ENCODE measurements around the gene ONECUT3. TPM values are rescaled to one million over a fixed set of nuclear protein-coding genes. Genes with fewer than 3 reads are reported as not detected.

Gene ONECUT3
- total RNA-seq, 1 experiment from 2014 or later, result not detected

DNA sequence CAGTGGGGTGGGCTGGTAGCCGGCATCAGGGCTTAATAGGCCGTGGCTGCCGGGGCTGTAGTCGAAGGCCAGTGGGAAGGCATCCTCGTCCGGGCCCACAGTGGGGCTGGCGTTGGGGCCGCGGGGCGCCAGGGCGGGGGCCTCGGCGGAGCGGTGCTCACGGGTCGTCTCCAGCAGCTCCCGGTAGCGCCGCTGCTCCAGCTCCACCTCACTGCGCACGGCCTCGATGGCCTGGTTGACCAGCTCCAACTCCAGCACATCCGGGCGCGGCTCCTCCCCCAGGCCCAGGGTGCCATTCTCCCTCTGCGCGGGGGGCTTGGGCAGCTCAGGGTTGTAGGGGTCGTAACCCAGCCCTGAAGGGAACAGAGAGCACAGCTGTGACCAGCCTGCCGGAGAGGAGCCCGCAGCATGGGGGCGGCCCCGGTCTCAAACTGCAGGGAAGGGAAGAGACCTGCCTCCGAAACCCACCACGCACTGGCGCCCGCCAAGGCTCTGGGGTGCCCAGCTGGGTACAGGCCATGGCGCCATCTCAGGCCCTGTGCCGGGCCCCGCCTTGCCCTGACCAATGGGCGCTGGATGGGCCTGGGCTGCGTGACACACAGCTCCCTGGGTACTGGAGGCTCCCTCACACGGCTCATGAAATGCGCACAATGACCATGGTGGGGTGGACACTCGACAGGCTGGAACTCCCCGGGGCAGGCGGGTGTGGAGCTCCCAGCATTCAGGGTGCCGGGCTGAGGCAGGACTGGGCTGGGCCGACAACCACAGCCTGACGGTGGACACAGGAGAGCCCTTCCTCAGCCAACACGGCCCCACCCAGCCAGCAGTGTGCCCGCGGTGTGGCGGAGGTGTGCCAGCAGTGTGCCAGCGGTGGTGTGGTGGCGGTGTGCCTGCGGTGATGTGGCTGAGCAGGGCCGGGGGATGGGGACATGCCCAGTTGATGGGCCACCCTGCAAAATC lies 75.3 kb downstream of the ONECUT3 start:
- intact Hi-C loops (cut with micrococcal nuclease; ENCODE audit: unreplicated experiment), result no loop called here
- no TSS peak for BruUV-seq (replicated peaks)
- no peak overlapping the region for H3K4me3 ChIP-seq (ENCODE audit: low read depth, low read length, poor library complexity, severe bottlenecking)
- H3K27me3 ChIP-seq (replicated peaks; ENCODE audit: insufficient read depth, low read depth, low read length, poor library complexity), result no peaks in the 10 kb centered on the region
- no peak for DNase-seq (ENCODE audit: low spot score)
- TF ChIP-seq EZH2 (IDR thresholded peaks at IDR 0.05; ENCODE audit: borderline replicate concordance, low read depth, low read length, poor library complexity, severe bottlenecking) (no peak), CTCF (conservative IDR thresholded peaks at IDR 0.05; ENCODE audit: low read depth, low read length) (no peak)
- no peaks in the 10 kb centered on the region for H3K9me3 ChIP-seq (ENCODE audit: low read depth, low read length, poor library complexity, severe bottlenecking)
- no peak overlapping the region for H3K27ac ChIP-seq (ENCODE audit: low read depth, low read length, poor library complexity, severe bottlenecking)
- no peaks in the 10 kb centered on the region for H3K4me1 ChIP-seq (ENCODE audit: insufficient read depth, low read length, poor library complexity, severe bottlenecking)
- POLR2A ChIA-PET (ENCODE audit: low non-redundant PET), result no interaction called here
- H3K36me3 ChIP-seq (ENCODE audit: insufficient read depth, low read length, poor library complexity, severe bottlenecking), result peaks cover 7% of the 10 kb centered on the region
- CTCF ChIA-PET, result no interaction called here

- no peak overlapping the region for H3K27ac ChIP-seq (ENCODE audit: low read depth, low read length, poor library complexity, severe bottlenecking)
- no TSS peak for BruUV-seq (replicated peaks)
- no peak for TF ChIP-seq CTCF (conservative IDR thresholded peaks at IDR 0.05; ENCODE audit: low read depth, low read length)
- TF ChIP-seq EZH2 (IDR thresholded peaks at IDR 0.05; ENCODE audit: borderline replicate concordance, low read depth, low read length, poor library complexity, severe bottlenecking), result no peak
- intact Hi-C loops (cut with micrococcal nuclease; ENCODE audit: unreplicated experiment), result no loop called here
- H3K4me3 ChIP-seq (ENCODE audit: low read depth, low read length, poor library complexity, severe bottlenecking), result no peak overlapping the region
- H3K4me1 ChIP-seq (ENCODE audit: insufficient read depth, low read length, poor library complexity, severe bottlenecking), result no peaks in the 10 kb centered on the region
- CTCF ChIA-PET, result no interaction called here
- H3K9me3 ChIP-seq (ENCODE audit: low read depth, low read length, poor library complexity, severe bottlenecking), result no peaks in the 10 kb centered on the region
- H3K36me3 ChIP-seq (ENCODE audit: insufficient read depth, low read length, poor library complexity, severe bottlenecking), result peaks cover 7% of the 10 kb centered on the region
- POLR2A ChIA-PET (ENCODE audit: low non-redundant PET), result interaction anchor here (0.5 kb wide), 1 partner anchor 529 kb away, joined by 10 read pairs; no protein-coding TSS in a partner anchor
- no peak for DNase-seq (ENCODE audit: low spot score)
- H3K27me3 ChIP-seq (replicated peaks; ENCODE audit: insufficient read depth, low read depth, low read length, poor library complexity), result no peaks in the 10 kb centered on the region
These were observed 76.7 kb downstream of the ONECUT3 start for GRCh38 chr19:1829958-1830357.

- H3K4me3 ChIP-seq (ENCODE audit: low read depth, low read length, poor library complexity, severe bottlenecking), result no peak overlapping the region
- peaks cover 7% of the 10 kb centered on the region for H3K36me3 ChIP-seq (ENCODE audit: insufficient read depth, low read length, poor library complexity, severe bottlenecking)
- intact Hi-C loops (cut with micrococcal nuclease; ENCODE audit: unreplicated experiment), result no loop called here
- no peak overlapping the region for H3K27ac ChIP-seq (ENCODE audit: low read depth, low read length, poor library complexity, severe bottlenecking)
- no peaks in the 10 kb centered on the region for H3K27me3 ChIP-seq (replicated peaks; ENCODE audit: insufficient read depth, low read depth, low read length, poor library complexity)
- TF ChIP-seq CTCF (conservative IDR thresholded peaks at IDR 0.05; ENCODE audit: low read depth, low read length) (no peak), EZH2 (IDR thresholded peaks at IDR 0.05; ENCODE audit: borderline replicate concordance, low read depth, low read length, poor library complexity, severe bottlenecking) (no peak)
- H3K9me3 ChIP-seq (ENCODE audit: low read depth, low read length, poor library complexity, severe bottlenecking), result no peaks in the 10 kb centered on the region
- no peak for DNase-seq (ENCODE audit: low spot score)
- CTCF ChIA-PET, result no interaction called here
- no peaks in the 10 kb centered on the region for H3K4me1 ChIP-seq (ENCODE audit: insufficient read depth, low read length, poor library complexity, severe bottlenecking)
- no TSS peak for BruUV-seq (replicated peaks)
- POLR2A ChIA-PET (ENCODE audit: low non-redundant PET), result interaction anchor here (0.5 kb wide), 1 partner anchor 530 kb away, joined by 10 read pairs; no protein-coding TSS in a partner anchor
These were observed 77.3 kb downstream of the ONECUT3 start for GRCh38 chr19:1830568-1830967.

Small RNA genes lying within 50 kb of the gene (microRNA-seq; reads per million reads assigned to microRNA genes)
- 18.6 reads per million, percentile 41 among the genes with 10 or more reads in this experiment for gene MIR1909

Other genes with a start within 250 kb of the ONECUT3 start
- gene ADAMTSL5, start 240.5 kb upstream of the ONECUT3 start, total RNA-seq (2021), result 0.59 and 0.86 TPM in 2 replicates
- not detected in 2 replicates for gene PLK5, start 229.4 kb upstream of the ONECUT3 start, total RNA-seq (2021)
- gene MEX3D, start 185.2 kb upstream of the ONECUT3 start, total RNA-seq (2021), result 60.0 and 65.4 TPM in 2 replicates
- 138 and 139 TPM in 2 replicates for gene MBD3, start 160.6 kb upstream of the ONECUT3 start, total RNA-seq (2021)
- gene UQCR11, start 148.0 kb upstream of the ONECUT3 start, total RNA-seq (2021), result 256 and 258 TPM in 2 replicates
- gene TCF3, start 100.9 kb upstream of the ONECUT3 start, total RNA-seq (2021), result 333 and 361 TPM in 2 replicates
- 8.7 and 10.7 TPM in 2 replicates for gene ATP8B3, start 58.8 kb downstream of the ONECUT3 start, total RNA-seq (2021)
- 50.6 and 53.0 TPM in 2 replicates for gene REXO1, start 95.0 kb downstream of the ONECUT3 start, total RNA-seq (2021)
- gene KLF16, start 110.1 kb downstream of the ONECUT3 start, total RNA-seq (2021), result 46.8 and 49.1 TPM in 2 replicates
- gene ABHD17A, start 132.0 kb downstream of the ONECUT3 start, total RNA-seq (2021), result 56.9 and 60.0 TPM in 2 replicates
- gene ADAT3, start 151.9 kb downstream of the ONECUT3 start, total RNA-seq (2021), result 14.1 and 18.0 TPM in 2 replicates
- 88.4 and 98.8 TPM in 2 replicates for gene SCAMP4, start 151.9 kb downstream of the ONECUT3 start, total RNA-seq (2021)
- 108 and 118 TPM in 2 replicates for gene CSNK1G2, start 187.7 kb downstream of the ONECUT3 start, total RNA-seq (2021)